Fibroblast of peridontal ligament (primary cell): ENCODE measurements around the gene DDX1.

Source experiments
- DNase-seq: peaks from one replicate; pipeline ENCODE4 v3.0.0-alpha.2; 2010; ENCODE audit errors: extremely low read depth

The DDX1 gene

DNA sequence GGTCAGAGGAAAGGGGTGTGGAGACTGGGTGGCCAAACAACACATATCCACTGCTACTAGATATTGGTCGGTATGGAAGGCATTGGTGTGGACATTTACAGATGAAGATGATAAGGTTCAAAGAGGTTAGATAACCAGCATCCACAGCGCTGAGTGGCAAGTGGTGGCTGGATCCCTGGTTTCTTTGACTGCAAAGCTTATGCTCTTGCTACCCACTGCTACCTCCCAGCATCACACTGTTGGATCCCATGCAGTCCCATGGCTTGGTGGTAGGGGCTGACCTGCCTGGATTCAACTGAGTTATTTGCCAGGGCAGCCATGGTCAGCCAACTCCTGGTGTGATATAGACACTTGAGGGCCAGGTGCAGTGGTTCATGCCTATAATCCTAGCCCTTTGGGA is 53.6 kb downstream of the DDX1 start:
- DNase-seq = no peak

DNA sequence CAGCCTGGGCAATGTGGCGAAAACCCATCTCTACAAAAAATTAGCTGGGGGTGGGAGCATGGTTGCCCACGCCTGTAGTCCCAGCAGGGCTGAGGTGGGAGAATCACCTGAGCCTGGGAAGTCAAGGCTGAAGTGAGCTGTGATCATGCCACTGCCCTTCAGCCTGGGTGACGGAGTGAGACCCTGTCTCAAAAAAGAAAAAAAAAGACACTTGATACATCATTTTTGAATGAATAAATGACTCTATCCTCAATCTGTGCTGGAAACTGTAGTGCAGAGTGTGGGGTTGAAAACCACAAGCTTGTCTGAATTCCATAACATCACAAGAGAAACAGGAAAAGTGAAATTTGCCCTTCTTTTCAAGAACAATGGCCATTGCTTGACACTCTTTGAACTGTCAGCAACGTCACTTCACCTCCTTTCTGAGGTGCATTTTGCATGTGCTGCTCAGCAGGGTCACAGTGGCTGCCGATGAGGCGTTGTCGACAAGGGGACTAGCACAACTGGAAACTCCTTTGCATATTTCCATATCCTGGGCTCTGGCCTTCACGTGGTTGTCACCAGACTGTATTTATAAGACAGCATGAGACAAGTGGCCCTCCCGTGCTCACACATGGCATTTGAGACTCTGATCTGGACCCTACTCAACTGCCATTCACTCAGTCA is 54.2 kb downstream of the DDX1 start:
- DNase-seq = no peak

DNA sequence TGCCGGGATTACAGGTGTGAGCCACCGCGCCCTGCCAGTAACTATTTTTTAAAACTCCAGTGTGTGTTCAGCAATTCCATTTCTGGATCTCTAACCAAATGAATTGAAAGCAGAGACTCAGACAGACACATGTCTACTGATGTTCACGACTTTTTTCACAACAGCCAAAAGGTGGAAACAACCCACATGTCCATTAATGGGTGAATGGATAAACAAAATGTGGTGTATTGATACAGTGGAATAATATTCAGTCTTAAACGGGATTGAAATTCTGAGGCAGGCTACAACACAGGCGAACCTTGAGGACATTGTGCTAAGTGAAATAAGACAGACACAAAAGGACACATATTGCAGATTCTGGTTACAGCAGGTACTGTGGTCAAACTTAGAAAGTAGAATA is 55.0 kb downstream of the DDX1 start:
- no peak for DNase-seq

DNA sequence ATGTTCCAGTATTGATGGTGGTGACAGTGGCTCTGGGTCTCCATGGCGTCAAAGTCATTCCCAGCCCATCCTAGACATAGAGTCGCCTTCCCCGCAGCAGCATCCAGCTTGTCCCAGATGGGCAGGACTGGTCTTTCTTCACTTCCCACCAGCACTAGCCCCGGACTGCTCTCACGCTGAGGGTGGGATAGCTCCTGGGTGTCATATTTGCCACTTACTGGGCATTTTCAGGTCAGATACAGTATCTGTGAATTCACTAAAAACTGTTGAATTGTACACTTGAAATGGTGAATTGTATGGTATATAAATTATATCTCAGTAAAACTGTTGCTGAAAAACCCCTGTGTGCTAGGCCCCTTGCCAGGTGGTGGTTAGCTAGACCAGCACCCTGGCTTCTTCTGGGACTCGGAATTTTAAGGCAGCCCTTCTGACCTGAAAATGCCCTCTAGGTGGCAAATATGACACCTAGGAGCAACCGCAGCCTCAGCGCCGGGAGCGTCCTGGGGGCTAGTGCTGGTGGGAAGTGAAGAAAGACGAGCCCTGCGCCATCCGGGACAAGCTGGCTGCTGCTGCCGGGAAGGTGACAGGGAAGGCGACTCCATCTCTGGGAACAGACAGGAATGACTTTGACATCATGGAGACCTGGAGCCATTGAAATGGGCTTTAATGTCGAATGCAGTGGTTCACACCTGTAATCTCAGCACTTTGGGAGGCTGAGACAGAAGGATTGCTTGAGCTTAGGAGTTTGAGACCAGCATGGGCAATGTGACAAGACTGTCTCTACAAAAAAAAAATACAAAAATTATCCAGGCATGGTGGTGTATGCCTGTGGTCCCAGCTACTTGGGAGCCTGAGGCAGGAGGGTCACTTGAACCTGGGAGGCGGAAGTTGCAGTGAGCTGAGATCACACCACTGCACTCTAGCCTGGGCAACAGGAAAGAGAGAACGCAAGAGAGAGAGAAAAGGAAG is 56.2 kb downstream of the DDX1 start:
- no peak for DNase-seq

DNA sequence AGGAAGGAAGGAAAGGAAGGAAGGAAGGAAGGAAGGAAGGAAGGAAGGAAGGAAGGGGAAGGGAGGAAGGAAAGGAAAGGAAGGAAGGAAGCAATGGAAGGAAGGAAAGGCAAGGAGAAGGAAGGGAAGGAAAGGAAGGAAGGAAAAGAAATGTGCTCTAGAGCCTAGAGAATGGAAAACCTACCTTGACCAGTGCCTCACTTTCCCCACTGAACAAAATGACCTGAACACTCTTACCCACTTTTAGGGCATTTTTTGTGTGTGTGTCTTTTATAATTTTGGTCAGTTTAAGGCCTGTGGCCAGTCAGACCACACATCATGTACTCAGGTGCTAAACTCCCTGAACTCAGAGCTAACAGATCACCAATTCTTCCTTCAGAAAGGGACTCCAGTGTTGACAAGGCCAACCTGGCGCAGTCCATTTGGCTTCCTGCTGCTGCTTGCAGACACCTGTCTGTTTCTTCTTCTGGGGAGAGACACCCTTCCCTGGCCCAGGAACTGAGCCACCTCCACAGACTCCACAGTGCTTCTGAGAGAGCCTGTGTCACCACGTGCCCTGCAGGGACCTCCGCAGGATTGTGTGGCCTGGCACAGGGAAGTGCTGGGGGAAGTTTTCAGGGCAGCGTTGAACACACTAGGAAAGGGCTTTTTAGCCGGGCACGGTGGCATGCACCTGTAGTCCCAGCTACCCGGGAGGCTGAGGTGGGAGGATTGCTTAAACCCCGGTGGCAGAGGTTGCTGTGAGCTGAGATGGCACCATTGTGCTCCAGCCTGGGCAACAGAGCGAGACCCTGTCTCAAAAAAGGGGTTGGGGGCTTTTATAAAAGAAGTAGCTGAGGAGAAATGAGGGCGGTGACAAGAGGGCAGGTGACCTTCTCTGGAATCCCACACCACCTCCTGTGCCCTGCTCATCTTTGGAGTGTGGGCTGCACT is 57.2 kb downstream of the DDX1 start:
- DNase-seq = no peak

DNA sequence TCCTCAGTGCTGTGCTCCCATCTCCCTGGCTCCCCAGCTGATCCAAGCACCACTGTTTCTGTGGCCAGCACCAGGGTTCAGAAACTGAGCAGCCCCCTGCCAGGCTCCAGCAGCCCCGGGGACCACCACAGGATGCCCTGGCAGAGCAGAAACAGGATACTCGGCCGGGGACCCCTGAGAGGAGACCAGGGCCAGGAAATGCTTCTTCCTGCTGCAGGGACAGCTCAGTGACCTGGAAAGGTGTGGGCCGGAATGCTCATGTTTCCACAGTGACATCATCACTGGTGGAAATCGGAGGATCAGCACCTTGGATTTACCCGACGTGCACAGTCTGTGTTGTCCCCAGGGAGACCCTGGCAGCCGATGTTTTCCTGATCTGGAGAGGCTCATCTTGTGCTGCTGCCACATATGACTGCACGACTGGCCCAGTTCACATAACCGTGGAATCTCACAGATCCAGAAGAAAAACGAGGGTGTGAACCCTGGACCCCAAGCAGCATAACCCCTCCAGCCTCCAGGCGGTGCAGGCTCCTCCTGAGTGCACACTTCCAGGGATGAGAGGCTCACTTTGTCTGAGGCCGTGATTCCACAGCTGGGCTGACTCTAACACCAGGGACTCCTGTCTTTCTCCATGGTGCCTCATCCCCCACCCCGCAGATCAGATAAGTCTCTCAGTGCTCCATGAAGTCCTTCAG is 58.0 kb downstream of the DDX1 start:
- DNase-seq = no peak

DNA sequence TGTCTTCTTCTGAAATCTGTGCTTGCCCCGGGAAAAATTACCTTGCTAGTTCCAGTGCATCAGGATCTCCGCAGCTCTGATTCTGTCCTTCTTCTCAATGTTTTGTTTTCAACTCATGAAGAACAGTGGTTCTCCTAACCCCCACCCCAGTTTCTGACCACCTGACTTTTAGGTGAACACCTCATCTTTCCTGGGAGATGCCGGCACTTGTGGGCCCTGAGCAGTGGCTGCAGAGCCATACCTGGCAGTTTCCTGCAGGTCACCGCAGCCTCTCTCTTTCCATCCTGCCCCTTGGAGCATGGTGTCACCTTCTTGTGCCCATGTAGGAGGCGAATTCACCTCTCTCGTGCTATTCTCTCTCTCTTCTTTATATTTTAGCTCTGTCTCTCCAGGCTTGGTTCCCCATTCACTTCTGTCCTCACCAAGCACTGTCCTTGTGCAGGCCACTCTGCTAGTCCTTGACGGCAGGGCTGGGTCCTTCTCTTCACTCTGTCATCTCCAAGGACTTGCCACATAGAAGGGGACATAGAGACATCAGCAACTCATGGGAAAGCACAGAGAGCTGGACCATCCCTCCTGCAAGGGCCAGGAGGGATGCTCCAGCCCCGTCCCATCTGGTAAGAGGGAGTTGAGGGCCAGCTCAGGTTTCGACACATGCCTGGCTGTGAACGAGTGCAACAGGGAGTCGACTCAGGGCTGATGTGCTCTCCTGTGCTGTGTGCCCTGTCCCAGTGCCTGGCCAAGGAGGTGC is 59.1 kb downstream of the DDX1 start:
- DNase-seq = no peak

DNA sequence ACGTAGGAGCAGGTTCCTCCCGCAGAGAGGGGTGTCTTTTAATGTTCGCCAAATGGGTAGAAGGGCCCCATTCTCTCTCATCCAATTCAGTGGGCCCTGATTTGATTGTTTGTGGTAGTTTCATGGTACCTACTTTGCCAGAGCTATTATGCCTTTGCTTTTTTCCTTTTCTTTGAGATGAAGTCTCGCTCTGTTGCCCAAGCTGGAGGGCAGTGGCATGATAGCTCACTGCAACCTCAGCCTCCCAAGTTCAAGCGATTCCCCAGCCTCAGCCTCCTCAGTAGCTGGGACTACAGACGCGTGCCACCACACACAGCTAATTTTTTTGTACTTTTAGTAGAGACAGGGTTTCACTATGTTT is 59.7 kb downstream of the DDX1 start:
- no peak for DNase-seq

DNA sequence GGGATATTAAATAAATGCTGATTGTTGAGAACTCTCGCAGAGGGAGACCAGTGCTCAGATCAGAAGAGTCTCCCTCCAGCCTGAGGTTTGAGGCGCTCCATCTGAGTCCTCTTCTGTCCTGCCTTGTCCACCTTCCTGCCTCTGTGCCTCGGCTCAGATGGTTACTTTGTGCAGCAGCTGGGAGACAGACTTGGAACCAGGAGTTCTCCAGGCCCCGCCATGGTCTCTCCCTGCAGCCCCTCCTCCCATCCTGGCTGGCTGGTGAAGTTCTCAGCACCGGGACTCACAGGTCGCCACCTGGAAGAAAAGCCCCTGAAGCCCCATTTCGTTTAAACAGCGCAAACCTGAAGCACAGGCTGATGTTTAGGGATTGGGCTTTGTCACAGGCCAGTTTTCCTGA is 60.6 kb downstream of the DDX1 start:
- no peak for DNase-seq

DNA sequence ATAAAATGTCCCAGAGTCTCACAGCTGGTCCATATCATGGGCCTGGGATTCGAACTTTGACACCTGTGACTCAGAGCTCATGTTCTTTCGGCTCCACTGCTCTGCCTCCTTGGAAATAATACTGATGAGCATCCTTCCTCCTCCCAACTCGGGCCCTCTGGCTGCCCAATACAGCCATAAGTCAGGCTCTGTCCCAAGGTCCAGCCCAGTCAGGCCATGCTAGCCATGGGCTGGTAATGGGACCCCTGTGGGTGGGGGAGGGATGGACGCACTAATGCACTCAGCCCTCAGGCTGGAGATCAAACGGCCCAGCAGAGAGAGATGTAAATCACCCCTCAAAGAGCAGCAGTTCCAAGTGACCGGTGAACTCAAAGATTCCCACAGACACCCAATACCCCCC is 61.1 kb downstream of the DDX1 start:
- no peak for DNase-seq

DNA sequence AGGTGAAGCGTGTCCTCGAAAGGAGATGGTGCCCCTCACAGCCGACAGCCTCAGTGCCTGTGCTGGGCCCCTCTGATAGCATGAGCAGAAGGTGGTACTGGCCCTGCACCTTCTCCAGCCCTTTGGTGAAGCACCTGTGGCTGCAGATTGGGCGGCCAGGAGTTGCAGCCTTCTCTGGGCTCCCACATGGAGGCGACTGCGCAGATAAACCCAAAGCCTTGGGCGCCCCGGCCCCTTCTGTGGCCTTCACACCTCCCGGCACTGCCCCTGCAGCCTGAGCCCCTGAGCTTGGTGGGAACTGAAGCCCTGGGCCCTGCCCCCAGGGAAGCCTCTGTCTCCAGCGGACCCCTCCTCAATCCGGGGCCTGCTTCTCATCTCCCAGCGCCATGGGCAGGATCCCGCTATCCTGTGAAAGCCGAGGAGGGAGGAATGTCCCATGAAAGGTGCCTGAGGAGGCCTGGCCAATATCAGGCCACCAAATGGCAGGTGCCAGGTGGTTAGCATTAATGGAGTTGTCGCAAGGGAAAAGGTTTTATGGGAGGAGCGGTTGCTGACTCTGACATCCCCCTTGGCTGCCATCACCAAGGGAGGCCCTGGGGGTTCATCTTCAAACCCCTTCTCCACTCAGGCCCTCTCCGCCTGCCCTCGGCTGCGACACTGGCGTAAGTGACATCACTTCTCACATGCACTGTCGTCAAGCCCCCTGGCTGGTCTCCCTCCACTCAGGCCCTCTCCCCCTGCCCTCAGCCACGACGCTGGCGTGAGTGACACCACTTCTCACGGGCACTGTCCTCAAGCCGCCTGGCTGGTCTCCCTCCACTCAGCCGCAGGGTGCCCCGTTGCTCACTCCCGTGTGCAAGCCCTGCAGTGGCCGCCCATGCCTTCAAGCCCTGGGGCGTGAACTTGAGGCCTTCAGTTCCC is 62.4 kb downstream of the DDX1 start:
- DNase-seq = no peak

DNA sequence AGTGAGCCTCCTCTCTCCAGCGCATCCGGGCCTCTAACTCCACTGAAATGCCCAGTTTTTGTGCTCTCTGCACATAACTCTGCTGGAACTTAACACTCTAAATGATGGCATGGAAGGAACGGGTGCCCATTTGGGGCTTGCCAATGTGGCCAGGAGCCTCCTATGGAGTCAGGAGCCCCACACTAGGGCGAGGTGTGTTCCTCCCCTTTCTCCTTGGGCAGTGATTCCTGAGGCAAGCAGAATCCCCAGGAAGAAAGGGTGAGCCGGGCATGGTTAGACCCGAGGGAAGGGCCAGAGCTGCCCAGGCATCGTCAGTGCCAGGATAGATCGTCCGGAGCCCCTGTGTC is 63.0 kb downstream of the DDX1 start:
- DNase-seq = no peak

DNA sequence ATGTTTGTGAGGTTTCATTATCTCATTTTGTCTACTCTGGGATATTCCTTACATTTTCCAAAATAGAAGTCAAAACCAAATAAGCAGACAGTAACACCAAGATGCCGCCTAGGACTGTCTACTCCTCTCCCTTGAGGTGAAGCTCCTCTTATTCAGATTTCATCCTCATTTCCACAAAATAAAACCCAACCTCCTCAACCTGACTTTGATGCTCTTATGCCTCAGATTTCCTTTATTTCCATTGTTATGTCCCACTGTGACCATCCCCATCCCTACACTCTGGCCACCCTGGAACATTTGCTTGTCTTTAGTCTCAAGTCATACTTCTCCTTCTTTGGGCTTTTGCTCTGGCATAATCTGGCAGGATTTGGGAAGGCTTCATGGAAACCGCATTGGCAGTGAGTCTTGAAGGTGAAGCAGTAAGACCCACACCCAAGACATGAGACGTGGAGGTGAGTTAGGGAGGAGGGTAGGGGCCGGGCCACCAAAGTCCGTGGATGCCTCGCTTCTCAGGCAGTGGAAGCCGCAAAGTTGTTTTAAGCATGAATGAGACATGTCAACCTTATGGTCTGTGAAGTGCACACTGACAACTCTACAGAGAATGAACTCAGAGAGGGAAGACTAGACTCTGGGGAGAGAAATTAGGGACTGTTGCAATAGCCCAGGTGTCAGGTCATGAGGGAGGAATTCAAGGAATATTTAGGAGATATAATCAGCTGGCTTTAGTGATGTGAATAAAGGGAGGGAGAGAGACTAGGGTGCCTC is 63.6 kb downstream of the DDX1 start:
- no peak for DNase-seq

DNA sequence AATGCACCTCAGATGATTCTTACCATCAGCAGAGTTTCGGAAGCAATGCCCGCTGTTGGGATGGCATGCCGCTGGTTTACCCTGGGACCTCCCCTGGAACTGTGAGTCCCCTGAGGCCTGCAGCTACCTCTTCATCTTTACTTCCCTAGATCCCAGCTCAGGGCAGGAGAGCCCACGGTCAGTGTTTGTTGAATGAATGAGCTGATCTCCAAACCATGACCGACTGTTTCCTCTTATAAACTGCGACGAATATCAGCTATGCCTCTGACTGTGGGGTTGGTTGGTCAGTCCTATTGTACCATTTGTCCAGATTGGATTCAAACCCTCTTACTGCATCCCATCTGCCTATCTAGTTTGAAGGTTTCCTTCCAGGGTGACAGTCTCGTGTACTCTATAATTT is 64.4 kb downstream of the DDX1 start:
- no peak for DNase-seq

DNA sequence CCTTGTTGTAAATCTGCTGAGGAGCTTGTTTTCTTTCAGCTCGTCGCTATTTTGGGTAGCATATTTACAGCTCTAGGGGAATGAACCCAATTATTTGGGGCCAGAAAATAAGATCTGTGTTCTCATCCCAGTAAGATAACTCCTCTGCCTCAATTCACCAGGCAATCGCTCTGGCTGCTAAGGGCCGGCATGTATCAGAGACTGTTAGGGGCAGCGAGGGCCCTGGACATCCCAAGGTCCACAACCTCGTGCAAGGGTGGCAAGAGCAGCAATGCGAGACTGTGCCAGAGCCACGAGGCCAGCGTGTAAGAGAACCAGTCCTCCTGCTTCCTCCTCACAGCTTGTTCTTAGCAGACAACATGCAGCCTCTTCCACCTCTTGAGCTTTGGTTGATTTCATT is 66.1 kb downstream of the DDX1 start:
- no peak for DNase-seq

DNA sequence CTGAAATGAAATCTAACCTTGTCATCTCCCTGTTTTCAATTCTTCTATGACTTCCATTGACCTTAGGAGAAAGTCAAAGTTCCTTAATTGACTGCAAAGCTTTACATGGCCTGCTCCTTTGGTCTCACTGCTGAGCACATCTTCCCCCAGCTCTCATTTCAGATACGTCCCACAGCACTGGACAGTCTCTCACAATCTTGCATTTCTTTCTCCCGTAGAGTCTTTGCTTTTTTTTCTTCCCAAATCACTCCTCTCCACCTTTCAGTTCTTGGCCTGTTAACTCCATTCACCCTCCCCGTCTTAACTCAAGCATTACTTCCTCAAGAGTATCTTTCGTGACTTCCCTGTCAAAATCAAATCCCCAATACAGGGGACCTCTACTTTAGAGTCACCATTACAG is 67.2 kb downstream of the DDX1 start:
- no peak for DNase-seq

DNA sequence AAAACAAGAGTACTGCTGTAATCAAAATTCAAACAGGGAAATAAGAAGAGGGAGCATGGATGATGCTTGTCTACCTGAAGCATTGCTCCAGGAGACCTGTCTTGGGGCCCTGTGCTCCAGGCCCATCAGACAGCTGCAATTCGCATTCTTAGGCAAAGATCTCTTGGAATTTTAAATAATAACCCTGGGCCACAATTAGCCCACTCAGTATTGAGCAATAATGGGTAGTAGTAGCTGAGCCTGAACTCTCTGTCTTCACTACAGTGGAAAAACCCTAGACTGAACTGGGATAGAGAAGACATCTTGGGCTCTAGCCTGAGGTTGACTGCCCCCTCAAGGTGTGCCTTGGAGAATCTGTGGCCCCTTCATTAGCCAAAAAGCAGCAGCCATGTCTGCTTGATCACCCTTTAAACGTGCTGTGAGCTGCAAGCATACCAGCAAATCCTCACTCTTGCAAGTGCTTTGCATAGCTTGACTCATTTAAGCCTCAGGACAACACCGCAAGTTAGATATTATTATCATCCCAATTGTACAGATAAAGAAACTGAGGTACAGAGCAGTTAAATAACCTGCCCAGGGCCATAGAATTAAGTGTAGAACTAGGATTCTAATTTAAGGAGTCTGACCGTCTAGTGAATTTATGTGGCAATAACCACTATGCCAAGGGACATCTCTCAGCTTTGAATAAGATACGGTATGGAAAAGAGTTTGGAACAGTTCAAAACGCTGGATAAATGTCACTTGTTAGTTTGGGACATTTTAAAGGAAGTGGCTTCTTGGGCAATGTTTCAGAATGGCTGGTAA is 69.0 kb downstream of the DDX1 start:
- DNase-seq = no peak

DNA sequence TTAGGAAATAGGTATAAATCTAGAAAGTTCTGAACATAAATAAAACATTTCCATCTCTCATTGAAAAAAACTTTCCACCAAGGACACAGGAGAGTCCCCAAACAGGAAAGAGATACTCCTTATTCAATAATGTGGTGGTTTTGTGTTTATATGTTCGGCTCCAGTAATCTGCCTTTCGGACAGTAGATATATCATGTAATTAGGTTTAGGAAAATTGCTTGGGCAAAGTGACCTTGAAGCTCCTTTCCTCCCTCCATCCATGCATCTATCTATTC is 69.6 kb downstream of the DDX1 start:
- DNase-seq = no peak

DNA sequence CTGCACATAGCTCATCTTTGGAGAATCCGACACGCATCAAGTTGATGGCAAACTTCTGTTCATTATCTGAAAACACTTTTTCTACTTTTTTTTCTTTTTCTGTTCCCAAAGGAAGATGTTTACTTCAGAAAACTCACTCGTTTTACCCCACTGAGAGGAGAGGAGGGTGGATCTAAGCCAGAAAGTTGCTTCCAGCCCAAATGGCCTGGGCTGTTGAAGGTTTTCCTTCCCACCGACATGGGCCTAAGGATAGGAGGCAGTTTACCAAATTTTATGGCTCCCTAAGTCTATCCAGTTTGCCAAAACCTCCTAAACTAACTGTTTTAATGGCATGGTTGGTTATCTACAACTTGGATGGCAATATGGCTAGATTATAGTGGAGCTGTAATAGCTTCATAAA is 70.4 kb downstream of the DDX1 start:
- no peak for DNase-seq
